Hypothalamus (tissue), 51 donors: ENCODE results near the gene SELENOW.
"Not testable (repeated sequence)": the region's sequence is repeated elsewhere in the genome, so short reads cannot be mapped to it uniquely, and the experiment has no call there.

ENCODE experiments used
- DNase-seq, 51 donors: peaks; one replicate each; lab custom pipeline; 2025; lab: John Stamatoyannopoulos, UW

The SELENOW gene

DNA sequence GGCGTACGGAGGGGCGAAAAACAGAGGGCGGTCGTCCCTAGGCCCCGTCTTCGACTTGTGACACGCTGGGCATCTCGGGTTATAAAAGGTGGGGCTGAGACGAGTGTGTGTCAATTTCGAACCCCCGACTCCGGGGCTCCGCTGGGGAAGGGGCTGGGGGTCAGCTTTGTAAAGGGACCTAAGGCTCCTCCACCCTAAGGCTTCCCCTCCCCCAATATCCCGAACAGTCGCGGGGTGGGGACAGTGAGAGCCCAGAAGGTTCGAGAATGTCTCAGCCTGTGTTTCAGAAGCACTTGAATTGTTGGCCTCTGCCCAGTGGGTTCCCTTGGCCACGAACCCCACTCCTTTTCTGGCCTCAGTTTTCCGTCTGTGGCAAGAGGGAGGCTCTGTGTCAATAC, 450 bp downstream of the SELENOW start:
- DNase-seq = peak in 42 of 51 donors; percentile 9 to 74 (median 42)

DNA sequence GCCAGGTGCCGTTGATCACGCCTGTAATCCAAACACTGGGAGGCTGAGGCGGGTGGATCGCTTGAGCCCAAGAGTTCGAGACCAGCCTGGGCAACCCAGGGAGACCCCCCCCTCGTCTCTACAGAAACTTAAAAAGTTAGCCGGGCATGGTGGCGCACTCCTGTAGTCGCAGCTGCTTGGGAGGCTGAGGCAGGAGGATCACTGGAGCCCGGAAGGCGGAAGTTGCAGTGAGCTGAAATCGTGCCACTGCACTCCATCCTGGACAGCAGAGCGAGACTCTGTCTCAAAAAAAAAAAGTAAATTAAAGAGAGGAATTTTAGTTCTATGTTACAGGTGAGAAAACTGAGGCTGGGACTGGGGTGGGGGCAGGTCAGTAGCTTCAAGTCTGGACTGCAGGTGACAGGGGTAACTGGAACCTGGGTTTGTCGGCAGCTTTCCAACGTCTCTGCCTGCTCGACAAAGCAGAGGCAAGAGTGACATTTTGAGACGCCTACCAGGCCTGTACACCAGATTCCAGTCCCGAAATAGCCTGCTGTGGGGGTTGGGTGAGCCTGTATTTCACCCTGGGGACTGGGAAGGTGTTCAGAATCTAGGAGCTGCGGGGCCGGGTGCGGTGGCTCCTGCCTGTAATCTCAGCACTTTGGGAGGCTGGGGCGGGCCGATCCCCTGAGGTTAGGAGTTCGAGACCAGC, 1.2 kb downstream of the SELENOW start:
- peak in 20 of 51 donors; percentile 4 to 46 (median 10) for DNase-seq

DNA sequence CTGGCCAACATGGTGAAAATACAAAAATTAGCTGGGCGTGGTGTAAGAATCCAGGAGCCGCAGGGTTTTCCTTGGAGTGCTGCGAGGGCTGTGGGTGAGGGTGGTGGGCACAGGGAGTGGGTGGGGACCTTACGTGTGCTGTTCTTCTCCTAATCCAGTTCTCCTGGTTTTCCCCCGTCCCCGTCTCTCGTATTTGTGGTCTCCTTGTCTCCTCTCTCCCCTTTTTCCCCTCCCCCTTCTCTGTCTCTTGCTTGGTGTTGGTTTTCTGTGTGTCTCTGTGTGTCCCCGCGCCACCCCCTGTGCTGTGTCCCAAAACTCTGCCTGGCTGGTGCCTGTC, 1.7 kb downstream of the SELENOW start:
- DNase-seq = no peak

GRCh38 chr19:47781590-47782262, 3.2 kb downstream of the SELENOW start:
- peak in 40 of 51 donors; percentile 5 to 74 (median 41) for DNase-seq

- no peak for DNase-seq
Measured at GRCh38 chr19:47786566-47786965, 8.1 kb downstream of the SELENOW start.

DNA sequence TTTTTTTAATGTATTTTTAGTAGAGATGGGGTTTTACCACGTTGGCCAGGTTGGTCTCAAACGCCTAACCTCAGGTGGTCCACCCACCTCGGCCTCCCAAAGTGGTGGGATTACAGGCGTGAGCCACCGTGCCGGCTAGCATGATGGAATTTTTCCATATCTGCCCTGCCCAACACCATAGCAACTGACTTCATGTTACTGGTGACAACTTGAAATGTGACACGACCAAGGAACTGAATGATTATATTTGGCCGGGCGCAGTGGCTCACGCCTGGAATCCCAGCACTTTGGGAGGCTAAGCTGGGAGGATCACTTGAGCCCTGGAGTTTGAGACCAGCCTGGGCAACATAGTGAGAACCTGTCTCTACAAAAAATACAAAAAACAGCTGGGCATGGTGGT, 8.8 kb downstream of the SELENOW start:
- DNase-seq = not testable (repeated sequence)

GRCh38 chr19:47789811-47790210, 11.3 kb downstream of the SELENOW start:
- not testable (repeated sequence) for DNase-seq

GRCh38 chr19:47790398-47790814, 11.9 kb downstream of the SELENOW start:
- peak in 47 of 51 donors; percentile 1 to 87 (median 55) for DNase-seq

DNA sequence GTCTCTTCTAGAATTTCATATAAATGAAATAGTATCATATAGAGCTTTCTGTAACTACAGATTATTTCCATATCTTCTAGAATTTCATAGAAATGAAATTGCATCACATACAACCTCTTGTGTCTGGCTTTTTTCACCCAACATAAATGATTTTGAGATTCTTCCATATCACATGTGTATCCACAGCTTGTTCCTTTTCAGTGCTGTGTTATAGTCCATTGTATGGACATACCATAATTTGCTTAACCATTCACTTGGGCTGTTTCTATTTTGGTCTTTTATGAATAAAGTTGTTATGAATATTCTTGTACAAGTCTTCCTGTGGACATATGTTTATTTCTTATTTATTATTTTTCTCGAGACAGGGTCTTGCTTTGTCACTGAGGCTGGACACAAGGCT, 14.1 kb downstream of the SELENOW start:
- DNase-seq = no peak

DNA sequence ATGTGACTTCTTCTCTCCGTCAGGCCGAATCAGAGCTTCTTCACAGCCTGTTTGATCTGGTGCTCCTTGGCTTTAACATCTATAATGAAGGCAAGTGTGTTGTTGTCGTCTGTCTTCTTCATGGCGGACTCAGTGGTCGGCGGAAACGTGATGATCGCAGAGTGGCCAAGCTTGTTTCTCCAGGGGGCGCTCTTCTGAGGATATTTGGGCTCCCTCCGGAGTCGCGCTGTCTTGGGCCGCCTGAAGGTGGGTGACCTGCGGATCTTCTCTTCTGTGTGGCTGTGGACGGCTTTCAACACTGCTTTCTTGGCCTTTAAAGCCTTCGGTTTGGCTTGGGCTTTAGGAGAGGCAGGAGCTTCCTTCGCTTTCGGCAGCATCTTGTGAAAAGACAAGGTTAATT, 16.0 kb downstream of the SELENOW start:
- no peak for DNase-seq

GRCh38 chr19:47796785-47797184, 18.3 kb downstream of the SELENOW start:
- no peak for DNase-seq

- no peak for DNase-seq
Measured at GRCh38 chr19:47797996-47798903, 19.7 kb downstream of the SELENOW start.

- no peak for DNase-seq
Measured at GRCh38 chr19:47798904-47799266, 20.4 kb downstream of the SELENOW start.

DNA sequence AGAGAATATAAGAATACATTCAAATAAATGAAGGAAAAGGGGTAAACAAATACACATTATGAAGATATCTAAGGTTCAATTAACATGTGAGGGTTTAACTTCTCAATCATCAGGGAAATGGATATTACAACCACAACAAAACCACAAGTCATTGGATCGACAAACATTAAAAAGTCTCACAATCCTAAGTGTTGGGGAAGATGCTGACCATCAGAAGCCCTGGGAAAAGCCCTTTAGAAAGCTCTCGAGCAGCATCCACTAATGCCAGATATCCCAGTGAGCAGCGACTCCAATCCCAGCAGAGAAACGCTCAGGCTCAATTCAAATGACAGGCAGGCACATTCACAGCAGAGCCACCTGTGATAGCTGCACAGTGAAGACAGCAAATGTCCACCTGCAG, 22.8 kb downstream of the SELENOW start:
- no peak for DNase-seq

DNA sequence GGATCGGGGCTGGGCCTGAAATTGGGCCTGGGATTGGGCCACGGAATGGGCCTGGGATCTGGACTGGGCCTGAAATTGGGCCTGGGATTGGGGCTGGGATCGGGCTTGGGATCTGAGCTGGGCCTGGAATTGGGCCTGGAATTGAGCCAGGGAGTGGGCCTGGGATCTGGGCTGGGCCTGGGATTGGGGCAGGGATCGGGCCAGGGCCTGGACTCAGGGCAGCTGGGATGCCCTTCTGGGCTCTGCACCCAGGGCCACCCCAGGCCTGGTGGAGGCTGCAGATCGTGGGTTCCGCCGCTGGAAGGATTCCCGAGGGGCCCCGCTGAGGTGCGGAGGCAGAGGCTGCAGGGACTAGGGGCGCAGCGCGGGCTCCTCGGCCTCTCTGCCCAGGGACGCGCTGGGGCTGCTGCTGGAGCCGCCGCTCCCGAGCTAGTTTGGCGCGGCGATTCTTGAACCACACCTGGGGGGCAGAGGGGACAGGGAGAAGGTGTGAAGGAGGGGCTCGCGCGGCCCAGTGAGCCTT, 24.1 kb downstream of the SELENOW start:
- DNase-seq = no peak

DNA sequence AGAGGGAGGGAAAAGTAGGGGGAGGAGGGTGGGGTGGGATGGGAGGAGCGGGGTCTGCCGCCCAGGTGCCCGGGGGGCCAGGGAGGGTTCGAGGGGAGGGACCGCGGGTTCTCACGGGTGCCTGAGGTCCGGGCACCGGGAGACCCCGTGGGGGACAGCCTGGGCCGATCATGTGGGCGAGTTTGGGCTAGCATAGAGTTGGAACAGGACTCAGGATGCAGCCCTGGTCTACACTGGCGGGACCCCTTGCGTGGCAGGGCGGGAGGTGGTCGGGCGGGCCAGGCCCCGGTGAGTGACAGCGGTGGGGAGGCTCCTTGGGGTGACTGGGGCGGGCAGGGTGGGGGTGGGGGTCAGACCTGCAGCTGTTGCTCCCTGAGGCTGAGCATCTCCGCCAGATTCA, 24.6 kb downstream of the SELENOW start:
- not testable (repeated sequence) for DNase-seq

GRCh38 chr19:47803671-47804070, 25.2 kb downstream of the SELENOW start:
- DNase-seq = not testable (repeated sequence)

GRCh38 chr19:47804451-47804850, 25.9 kb downstream of the SELENOW start, which contains the start of gene TPRX1:
Gene TPRX1, minus strand, starts transcription at chr19:47804551. Its CDS starts 12 bp downstream, at chr19:47804539.
- DNase-seq = not testable (repeated sequence)

- no peak for DNase-seq
Measured at GRCh38 chr19:47805313-47805712, 26.8 kb downstream of the SELENOW start.

- no peak for DNase-seq
Measured at GRCh38 chr19:47806435-47806834, 27.9 kb downstream of the SELENOW start.
